GM21737 (cell line): ENCODE measurements around the gene PTTG2.
A peak's percentile ranks its signal among the peaks of the same experiment; 100 is the strongest.
"Not testable (repeated sequence)": the region's sequence is repeated elsewhere in the genome, so short reads cannot be mapped to it uniquely, and the experiment has no call there.

Source experiments
- ATAC-seq: cut with Tn5 transposase; IDR thresholded peaks from one replicate; pipeline ENCODE4 v1.9.1; 2021; ENCODE audit warnings: mild to moderate bottlenecking, moderate library complexity; ENCODE audit not compliant: unreplicated experiment

The PTTG2 gene

GRCh38 chr4:37953620-37954293, 6.4 kb upstream of the PTTG2 start:
- ATAC-seq, result no peak

- no peak for ATAC-seq
Observed at GRCh38 chr4:37956941-37957340, 3.3 kb upstream of the PTTG2 start.

- ATAC-seq, result no peak
Observed at GRCh38 chr4:37958932-37959331, 1.3 kb upstream of the PTTG2 start.

GRCh38 chr4:37960679-37961450, 667 bp downstream of the PTTG2 start:
- ATAC-seq, result no peak

- ATAC-seq, result no peak
Observed at GRCh38 chr4:37964734-37965457, 4.7 kb downstream of the PTTG2 start.

GRCh38 chr4:37966044-37966443, 5.8 kb downstream of the PTTG2 start:
- no peak for ATAC-seq

- ATAC-seq, result no peak
Observed at GRCh38 chr4:37967736-37968135, 7.5 kb downstream of the PTTG2 start.

- ATAC-seq, result no peak
Observed at GRCh38 chr4:37968747-37969146, 8.5 kb downstream of the PTTG2 start.

- no peak for ATAC-seq
Observed at GRCh38 chr4:37970702-37971101, 10.5 kb downstream of the PTTG2 start.

GRCh38 chr4:37971202-37971601, 11.0 kb downstream of the PTTG2 start:
- ATAC-seq, result no peak

- ATAC-seq, result no peak
Observed at GRCh38 chr4:37973441-37973840, 13.2 kb downstream of the PTTG2 start.

- ATAC-seq, result not testable (repeated sequence)
Observed at GRCh38 chr4:37975321-37975822, 15.2 kb downstream of the PTTG2 start.

- ATAC-seq, result no peak
Observed at GRCh38 chr4:37976507-37976906, 16.3 kb downstream of the PTTG2 start.

GRCh38 chr4:37976991-37977470, 16.8 kb downstream of the PTTG2 start:
- peak; percentile 81 for ATAC-seq

GRCh38 chr4:37977471-37978247, 17.5 kb downstream of the PTTG2 start:
- peak; percentile 58 for ATAC-seq

- ATAC-seq, result peak; percentile 32
Observed at GRCh38 chr4:37978248-37978924, 18.2 kb downstream of the PTTG2 start.

GRCh38 chr4:37980246-37980645, 20.0 kb downstream of the PTTG2 start:
- ATAC-seq, result no peak

- ATAC-seq, result no peak
Observed at GRCh38 chr4:37981425-37981824, 21.2 kb downstream of the PTTG2 start.

GRCh38 chr4:37981844-37982720, 21.9 kb downstream of the PTTG2 start:
- no peak for ATAC-seq
